GM13977 (cell line): ENCODE data around the gene CTRB2.
A peak's percentile ranks its signal among the peaks of the same experiment; 100 is the strongest.
"Not testable (repeated sequence)": the region's sequence is repeated elsewhere in the genome, so short reads cannot be mapped to it uniquely, and the experiment has no call there.

ENCODE experiments used
- DNase-seq: peaks from one replicate; pipeline ENCODE4 v3.0.0; 2012; ENCODE audit warnings: low spot score
- CTCF ChIP-seq: IDR thresholded peaks from 2 replicates; pipeline ENCODE4 v1.5.1; 2012; ENCODE audit warnings: mild to moderate bottlenecking, control low read depth; ENCODE audit not compliant: insufficient read depth; ENCODE audit errors: extremely low read depth, missing control alignments
- in situ Hi-C: fragments of 300-500 bp; cut with MboI; formaldehyde crosslinking; loops from one replicate; pipeline ENCODE4 v1.12.0; 2022; ENCODE audit warnings: low sequenced_read_pairs, low pct_unique_long_range_greater_than_20kb, mixed read lengths, inconsistent platforms; ENCODE audit not compliant: unreplicated experiment

Gene CTRB2

GRCh38 chr16:75219838-75220237 lies 12.9 kb upstream of the CTRB2 start:
- in situ Hi-C loops: loop anchor here (10.0 to 25.0 kb wide), 2 partner anchors 165 to 542 kb away; no protein-coding TSS in a partner anchor
- DNase-seq: no peak
- TF ChIP-seq CTCF: no peak

GRCh38 chr16:75219088-75219487 lies 12.1 kb upstream of the CTRB2 start:
- in situ Hi-C loops: loop anchor here (10.0 to 25.0 kb wide), 2 partner anchors 166 to 543 kb away; no protein-coding TSS in a partner anchor
- no peak for DNase-seq
- no peak for TF ChIP-seq CTCF

- in situ Hi-C loops: loop anchor here (10.0 to 25.0 kb wide), 2 partner anchors 166 to 544 kb away; no protein-coding TSS in a partner anchor
- TF ChIP-seq CTCF: no peak
- DNase-seq: peak; percentile 68
Observed at GRCh38 chr16:75218256-75219076, 11.5 kb upstream of the CTRB2 start, which contains the start of gene CTRB1. CTRB1 (plus strand) TSS chr16:75218988; CDS start chr16:75219008, 20 bp downstream.

- in situ Hi-C loops: loop anchor here (10.0 to 25.0 kb wide), 2 partner anchors 167 to 545 kb away; no protein-coding TSS in a partner anchor
- DNase-seq: no peak
- no peak for TF ChIP-seq CTCF
Observed at GRCh38 chr16:75217389-75217851, 10.5 kb upstream of the CTRB2 start.

GRCh38 chr16:75216576-75216975 lies 9.6 kb upstream of the CTRB2 start:
- DNase-seq: no peak
- in situ Hi-C loops: loop anchor here (10.0 to 25.0 kb wide), 2 partner anchors 168 to 546 kb away; no protein-coding TSS in a partner anchor

GRCh38 chr16:75216127-75216526 lies 9.2 kb upstream of the CTRB2 start:
- no peak for DNase-seq
- no peak for TF ChIP-seq CTCF
- in situ Hi-C loops: loop anchor here (10.0 to 25.0 kb wide), 2 partner anchors 169 to 546 kb away; no protein-coding TSS in a partner anchor

More at GRCh38 chr16:75216576-75216975, 9.6 kb upstream of the CTRB2 start:
- no peak for TF ChIP-seq CTCF

- in situ Hi-C loops: loop anchor here (10.0 to 25.0 kb wide), 2 partner anchors 174 to 551 kb away; no protein-coding TSS in a partner anchor
- DNase-seq: not testable (repeated sequence)
Observed at GRCh38 chr16:75211286-75211685, 4.3 kb upstream of the CTRB2 start.
